ENCODE results near the gene OR2A5.

DNA sequence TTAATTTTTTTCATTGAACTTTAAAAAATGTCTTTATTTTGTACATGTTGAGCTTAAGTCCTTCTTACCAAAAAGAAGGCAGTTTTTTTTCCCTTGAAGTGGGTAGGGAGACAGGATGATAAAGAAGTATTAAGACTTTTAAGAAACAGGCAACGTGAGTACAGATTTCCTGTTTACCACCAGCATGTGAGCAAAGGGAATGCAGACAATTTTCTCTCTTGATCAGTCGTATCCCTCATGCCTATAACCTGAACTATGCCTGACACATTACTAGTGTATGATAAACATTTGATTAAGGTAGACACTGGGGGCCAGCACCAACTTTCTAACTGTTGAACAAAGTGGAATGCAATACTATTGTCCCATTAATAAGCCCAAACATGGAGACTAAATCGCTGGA lies 51.9 kb downstream of the OR2A5 start:
- no peak for TF ChIP-seq CTCF (conservative IDR thresholded peaks at IDR 0.05)
- TF ChIP-seq ZFX (IDR thresholded peaks at IDR 0.05): no peak

All from C4-2B (cell line).